GM19023 (cell line): ENCODE data around the gene CSRNP3.

Experiments
- ATAC-seq: cut with Tn5 transposase; IDR thresholded peaks from one replicate; pipeline ENCODE4 v1.9.1; 2021; ENCODE audit warnings: mild to moderate bottlenecking, moderate library complexity; ENCODE audit not compliant: unreplicated experiment

CSRNP3 gene

GRCh38 chr2:165674780-165675179 lies 205.3 kb downstream of the CSRNP3 start:
- no peak for ATAC-seq

- no peak for ATAC-seq
Measured at GRCh38 chr2:165675551-165675968, 206.1 kb downstream of the CSRNP3 start.

- no peak for ATAC-seq
Measured at GRCh38 chr2:165678882-165679281, 209.4 kb downstream of the CSRNP3 start.

GRCh38 chr2:165679621-165680020 lies 210.1 kb downstream of the CSRNP3 start:
- no peak for ATAC-seq

- no peak for ATAC-seq
Measured at GRCh38 chr2:165681841-165682240, 212.3 kb downstream of the CSRNP3 start.

GRCh38 chr2:165682546-165682945 lies 213.0 kb downstream of the CSRNP3 start:
- ATAC-seq = no peak

- ATAC-seq = no peak
Measured at GRCh38 chr2:165686800-165687199, 217.3 kb downstream of the CSRNP3 start.

GRCh38 chr2:165687426-165688002 lies 218.0 kb downstream of the CSRNP3 start:
- ATAC-seq = no peak

GRCh38 chr2:165691615-165692014 lies 222.1 kb downstream of the CSRNP3 start:
- no peak for ATAC-seq

- no peak for ATAC-seq
Measured at GRCh38 chr2:165692906-165693305, 223.4 kb downstream of the CSRNP3 start.

GRCh38 chr2:165693838-165694237 lies 224.3 kb downstream of the CSRNP3 start:
- ATAC-seq = no peak

GRCh38 chr2:165697748-165698443 lies 228.4 kb downstream of the CSRNP3 start:
- ATAC-seq = no peak

- ATAC-seq = peak; percentile 93
Measured at GRCh38 chr2:165698444-165698884, 229.0 kb downstream of the CSRNP3 start.

- no peak for ATAC-seq
Measured at GRCh38 chr2:165699946-165700345, 230.4 kb downstream of the CSRNP3 start.

- no peak for ATAC-seq
Measured at GRCh38 chr2:165700531-165700930, 231.0 kb downstream of the CSRNP3 start.

GRCh38 chr2:165701147-165701546 lies 231.6 kb downstream of the CSRNP3 start:
- no peak for ATAC-seq

GRCh38 chr2:165706960-165707487 lies 237.5 kb downstream of the CSRNP3 start:
- ATAC-seq = no peak

- ATAC-seq = no peak
Measured at GRCh38 chr2:165716091-165716490, 246.6 kb downstream of the CSRNP3 start.

- ATAC-seq = no peak
Measured at GRCh38 chr2:165718610-165719210, 249.2 kb downstream of the CSRNP3 start.

- no peak for ATAC-seq
Measured at GRCh38 chr2:165720511-165720910, 251.0 kb downstream of the CSRNP3 start.

GRCh38 chr2:165725421-165725820 lies 255.9 kb downstream of the CSRNP3 start:
- no peak for ATAC-seq
